Activated T-helper 1 cell treated with anti-CD3 and anti-CD28 coated beads, Interleukin-12 subunit alpha, Interleukin-12 subunit beta, Interleukin-2, Interleukin-4 antibody, amounts not matched to agents 30 ng/mL and 10 ng/mL and 1 ng/mL, durations not matched to agents 14 hours and 24 hours and 36 hours (primary cell): Measurements from ENCODE around the gene POLRMT. TPM values are rescaled to one million over a fixed set of nuclear protein-coding genes. Genes with fewer than 3 reads are reported as not detected.
"Not testable (repeated sequence)": the region's sequence is repeated elsewhere in the genome, so short reads cannot be mapped to it uniquely, and the experiment has no call there.

Source experiments
- DNase-seq: peaks from one replicate; pipeline ENCODE4 v3.0.0; 2021; ENCODE audit warnings: low spot score
- H3K27ac Mint-ChIP-seq: one replicate; pipeline ENCODE4 v1.8.0; 2021; ENCODE audit warnings: mild to moderate bottlenecking, mixed read lengths
- H3K27me3 Mint-ChIP-seq: one replicate; pipeline ENCODE4 v1.8.0; 2022; ENCODE audit warnings: mild to moderate bottlenecking, moderate library complexity, mixed read lengths; ENCODE audit not compliant: insufficient read depth
- H3K36me3 Mint-ChIP-seq: one replicate; pipeline ENCODE4 v1.8.0; 2021; ENCODE audit warnings: low read depth, mixed read lengths
- H3K4me1 Mint-ChIP-seq: one replicate; pipeline ENCODE4 v1.8.0; 2021; ENCODE audit warnings: low read depth, mixed read lengths
- H3K4me3 Mint-ChIP-seq: one replicate; pipeline ENCODE4 v1.8.0; 2021; ENCODE audit warnings: mild to moderate bottlenecking, moderate library complexity, mixed read lengths
- H3K9me3 Mint-ChIP-seq: one replicate; pipeline ENCODE4 v1.8.0; 2021; ENCODE audit warnings: mixed read lengths
- intact Hi-C: fragments of 100-400 bp; cut with micrococcal nuclease; formaldehyde crosslinking; loops from one replicate; pipeline ENCODE4 v1.15.1; 2024
- total RNA-seq: library from RNA; stranded (reverse); gene quantifications from 2 replicates; pipeline ENCODE4 v1.2.3, GENCODE V29; 2022

Gene POLRMT
- total RNA-seq, 1 donor from 2014 or later: 104 TPM

- no peak for DNase-seq
- intact Hi-C loops: no loop called here
- peaks cover 15% of the 10 kb centered on the region for H3K36me3 Mint-ChIP-seq
These were observed 9.4 kb downstream of the POLRMT start for GRCh38 chr19:623974-624373.

GRCh38 chr19:623175-623916 lies 10.0 kb downstream of the POLRMT start:
- H3K9me3 Mint-ChIP-seq: no peaks in the 10 kb centered on the region
- DNase-seq: no peak
- no peak overlapping the region for H3K4me3 Mint-ChIP-seq
- no peak overlapping the region for H3K27ac Mint-ChIP-seq
- H3K4me1 Mint-ChIP-seq: no peaks in the 10 kb centered on the region
- H3K27me3 Mint-ChIP-seq: no peaks in the 10 kb centered on the region
- peaks cover 16% of the 10 kb centered on the region for H3K36me3 Mint-ChIP-seq
- intact Hi-C loops: no loop called here

More at GRCh38 chr19:623974-624373, 9.4 kb downstream of the POLRMT start:
- Mint-ChIP-seq H3K4me3 (no peak overlapping the region), H3K27ac (no peak overlapping the region), H3K4me1 (no peaks in the 10 kb centered on the region), H3K9me3 (no peaks in the 10 kb centered on the region), H3K27me3 (no peaks in the 10 kb centered on the region)

- no peaks in the 10 kb centered on the region for H3K4me1 Mint-ChIP-seq
These were observed 10.7 kb downstream of the POLRMT start for GRCh38 chr19:622666-623065.

GRCh38 chr19:621819-622218 lies 11.5 kb downstream of the POLRMT start:
- H3K27me3 Mint-ChIP-seq: no peaks in the 10 kb centered on the region
- H3K27ac Mint-ChIP-seq: no peak overlapping the region
- intact Hi-C loops: no loop called here
- peaks cover 15% of the 10 kb centered on the region for H3K36me3 Mint-ChIP-seq
- no peaks in the 10 kb centered on the region for H3K4me1 Mint-ChIP-seq
- DNase-seq: no peak
- H3K9me3 Mint-ChIP-seq: no peaks in the 10 kb centered on the region
- H3K4me3 Mint-ChIP-seq: no peak overlapping the region

More at GRCh38 chr19:622666-623065, 10.7 kb downstream of the POLRMT start:
- Mint-ChIP-seq H3K27me3 (no peaks in the 10 kb centered on the region), H3K9me3 (no peaks in the 10 kb centered on the region), H3K4me3 (no peak overlapping the region), H3K36me3 (peaks cover 16% of the 10 kb centered on the region), H3K27ac (no peak overlapping the region)
- intact Hi-C loops: no loop called here
- DNase-seq: no peak

GRCh38 chr19:621191-621590 lies 12.1 kb downstream of the POLRMT start:
- H3K4me1 Mint-ChIP-seq, intact Hi-C loops, H3K4me3 Mint-ChIP-seq, H3K9me3 Mint-ChIP-seq, H3K27ac Mint-ChIP-seq, DNase-seq, H3K27me3 Mint-ChIP-seq: not testable (repeated sequence)
- H3K36me3 Mint-ChIP-seq: peaks cover 14% of the 10 kb centered on the region

GRCh38 chr19:620166-620862 lies 13.0 kb downstream of the POLRMT start:
- Mint-ChIP-seq H3K36me3 (peaks cover 15% of the 10 kb centered on the region), H3K4me1 (peaks cover 4% of the 10 kb centered on the region), H3K27me3 (no peaks in the 10 kb centered on the region), H3K27ac (no peak overlapping the region), H3K4me3 (no peak overlapping the region), H3K9me3 (no peaks in the 10 kb centered on the region)
- intact Hi-C loops: no loop called here
- DNase-seq: no peak

GRCh38 chr19:619286-620002 lies 13.9 kb downstream of the POLRMT start:
- no peak for DNase-seq
- Mint-ChIP-seq H3K27me3 (no peaks in the 10 kb centered on the region), H3K9me3 (no peaks in the 10 kb centered on the region), H3K4me3 (no peak overlapping the region), H3K4me1 (peaks cover 4% of the 10 kb centered on the region), H3K36me3 (peaks cover 18% of the 10 kb centered on the region), H3K27ac (no peak overlapping the region)
- intact Hi-C loops: no loop called here

GRCh38 chr19:618674-619285 lies 14.6 kb downstream of the POLRMT start:
- no peak for DNase-seq
- H3K4me1 Mint-ChIP-seq: peaks cover 4% of the 10 kb centered on the region
- H3K27ac Mint-ChIP-seq: no peak overlapping the region
- intact Hi-C loops: no loop called here
- H3K4me3 Mint-ChIP-seq: no peak overlapping the region
- H3K27me3 Mint-ChIP-seq: no peaks in the 10 kb centered on the region
- H3K36me3 Mint-ChIP-seq: peaks cover 16% of the 10 kb centered on the region
- no peaks in the 10 kb centered on the region for H3K9me3 Mint-ChIP-seq

- no peak overlapping the region for H3K27ac Mint-ChIP-seq
- no peaks in the 10 kb centered on the region for H3K9me3 Mint-ChIP-seq
- H3K27me3 Mint-ChIP-seq: no peaks in the 10 kb centered on the region
- peaks cover 4% of the 10 kb centered on the region for H3K4me1 Mint-ChIP-seq
- no peak overlapping the region for H3K4me3 Mint-ChIP-seq
- peaks cover 13% of the 10 kb centered on the region for H3K36me3 Mint-ChIP-seq
- DNase-seq: no peak
- intact Hi-C loops: no loop called here
These were observed 15.1 kb downstream of the POLRMT start for GRCh38 chr19:618247-618619.

GRCh38 chr19:617551-618246 lies 15.6 kb downstream of the POLRMT start:
- H3K27me3 Mint-ChIP-seq: no peaks in the 10 kb centered on the region
- intact Hi-C loops: no loop called here
- peaks cover 13% of the 10 kb centered on the region for H3K36me3 Mint-ChIP-seq
- no peak overlapping the region for H3K27ac Mint-ChIP-seq
- peaks cover 4% of the 10 kb centered on the region for H3K4me1 Mint-ChIP-seq
- DNase-seq: no peak
- no peak overlapping the region for H3K4me3 Mint-ChIP-seq
- H3K9me3 Mint-ChIP-seq: no peaks in the 10 kb centered on the region

- Mint-ChIP-seq H3K9me3 (no peaks in the 10 kb centered on the region), H3K27ac (no peak overlapping the region), H3K4me1 (peaks cover 4% of the 10 kb centered on the region)
These were observed 16.4 kb downstream of the POLRMT start for GRCh38 chr19:616747-617526.

More at GRCh38 chr19:616747-617526, 16.4 kb downstream of the POLRMT start:
- H3K4me3 Mint-ChIP-seq: no peak overlapping the region
- H3K36me3 Mint-ChIP-seq: peaks cover 13% of the 10 kb centered on the region
- no peaks in the 10 kb centered on the region for H3K27me3 Mint-ChIP-seq
- intact Hi-C loops: no loop called here
- no peak for DNase-seq
